ENCODE measurements around the gene LATS2. TPM values are rescaled to one million over a fixed set of nuclear protein-coding genes. Genes with fewer than 3 reads are reported as not detected.

The LATS2 gene
- total RNA-seq, 1 donor = 24.2 TPM

DNA sequence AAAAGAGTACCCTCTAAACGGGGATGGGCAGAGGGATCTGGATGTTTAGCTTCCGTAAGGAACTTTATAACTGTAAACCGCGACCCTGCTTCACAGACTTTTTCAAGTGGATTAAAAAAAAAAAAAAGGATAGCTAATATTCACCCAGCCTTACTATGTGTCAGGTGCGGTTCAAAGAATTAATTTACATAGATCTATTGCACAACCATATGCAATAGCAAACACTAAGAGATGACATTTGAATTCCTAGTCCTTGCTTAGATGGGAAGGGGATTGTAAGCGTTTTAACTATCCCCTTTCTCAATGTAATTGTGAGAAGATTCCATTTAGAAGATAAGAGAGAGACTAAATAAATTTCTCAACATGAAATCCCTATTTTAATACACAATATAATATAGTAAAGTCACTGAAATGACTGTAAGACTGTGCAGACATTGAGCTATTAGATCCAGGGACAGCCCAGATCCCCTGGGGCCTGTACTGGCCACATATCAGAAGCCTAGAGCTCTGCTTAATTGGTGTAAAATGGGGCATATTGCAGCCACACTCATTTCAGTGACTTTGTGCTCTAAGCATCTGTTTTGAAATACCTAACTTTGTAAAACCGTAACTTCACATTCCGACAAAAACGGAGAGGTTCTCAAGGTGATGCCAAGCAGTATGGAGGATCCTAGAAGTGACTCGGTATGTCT is 13.6 kb downstream of the LATS2 start:
- Histone ChIP-seq H3K9me3 (ENCODE audit: low read depth, low read length) (no peaks in the 10 kb centered on the region), H3K4me2 (ENCODE audit: insufficient read depth, low read length) (no peak overlapping the region), H3K4me1 (ENCODE audit: insufficient read depth, low read length) (peaks cover 46% of the 10 kb centered on the region), H2AFZ (ENCODE audit: low read length) (no peak overlapping the region), H3K27ac (ENCODE audit: low read depth, low read length) (no peak overlapping the region), H3K27me3 (ENCODE audit: insufficient read depth, low read length) (no peaks in the 10 kb centered on the region), H4K20me1 (ENCODE audit: insufficient read depth, low read length) (peaks cover 91% of the 10 kb centered on the region), H3K36me3 (ENCODE audit: insufficient read depth, low read length) (peaks cover 41% of the 10 kb centered on the region), H3K79me2 (ENCODE audit: insufficient read depth, low read length) (peaks cover 97% of the 10 kb centered on the region), H3K4me3 (ENCODE audit: insufficient read depth, low read length) (no peak overlapping the region)
- DNase-seq (ENCODE audit: insufficient read length, low spot score, missing footprints) = no peak
- TF ChIP-seq, protein P1, sequence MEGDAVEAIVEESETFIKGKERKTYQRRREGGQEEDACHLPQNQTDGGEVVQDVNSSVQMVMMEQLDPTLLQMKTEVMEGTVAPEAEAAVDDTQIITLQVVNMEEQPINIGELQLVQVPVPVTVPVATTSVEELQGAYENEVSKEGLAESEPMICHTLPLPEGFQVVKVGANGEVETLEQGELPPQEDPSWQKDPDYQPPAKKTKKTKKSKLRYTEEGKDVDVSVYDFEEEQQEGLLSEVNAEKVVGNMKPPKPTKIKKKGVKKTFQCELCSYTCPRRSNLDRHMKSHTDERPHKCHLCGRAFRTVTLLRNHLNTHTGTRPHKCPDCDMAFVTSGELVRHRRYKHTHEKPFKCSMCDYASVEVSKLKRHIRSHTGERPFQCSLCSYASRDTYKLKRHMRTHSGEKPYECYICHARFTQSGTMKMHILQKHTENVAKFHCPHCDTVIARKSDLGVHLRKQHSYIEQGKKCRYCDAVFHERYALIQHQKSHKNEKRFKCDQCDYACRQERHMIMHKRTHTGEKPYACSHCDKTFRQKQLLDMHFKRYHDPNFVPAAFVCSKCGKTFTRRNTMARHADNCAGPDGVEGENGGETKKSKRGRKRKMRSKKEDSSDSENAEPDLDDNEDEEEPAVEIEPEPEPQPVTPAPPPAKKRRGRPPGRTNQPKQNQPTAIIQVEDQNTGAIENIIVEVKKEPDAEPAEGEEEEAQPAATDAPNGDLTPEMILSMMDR (IDR thresholded peaks at IDR 0.05; ENCODE audit: extremely low read depth, low read depth, low read length) = no peak

DNA sequence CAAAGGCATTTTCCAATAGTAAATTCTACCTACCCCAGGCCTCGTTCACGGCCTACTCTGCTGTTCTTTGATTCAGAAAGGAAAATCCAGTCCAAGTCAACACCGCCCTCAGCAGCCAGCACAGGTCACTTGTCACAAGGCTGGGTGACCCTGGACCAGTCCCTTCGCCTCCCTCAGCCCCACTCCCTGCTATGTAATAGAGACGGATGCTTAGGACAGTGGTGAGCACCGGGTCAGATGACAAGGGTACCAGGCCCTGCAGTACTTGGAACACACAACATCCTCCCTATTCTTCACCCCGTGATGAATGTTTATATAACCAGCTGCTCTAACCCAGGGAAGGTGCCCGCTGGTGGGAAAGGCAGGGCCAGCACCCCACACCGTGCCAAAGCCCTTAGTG is 14.3 kb downstream of the LATS2 start:
- Histone ChIP-seq H3K4me1 (ENCODE audit: insufficient read depth, low read length) (peaks cover 46% of the 10 kb centered on the region), H3K79me2 (ENCODE audit: insufficient read depth, low read length) (peaks cover 97% of the 10 kb centered on the region), H4K20me1 (ENCODE audit: insufficient read depth, low read length) (peaks cover 91% of the 10 kb centered on the region), H3K9me3 (ENCODE audit: low read depth, low read length) (no peaks in the 10 kb centered on the region), H3K36me3 (ENCODE audit: insufficient read depth, low read length) (peaks cover 40% of the 10 kb centered on the region), H3K4me2 (ENCODE audit: insufficient read depth, low read length) (no peak overlapping the region), H2AFZ (ENCODE audit: low read length) (no peak overlapping the region), H3K4me3 (ENCODE audit: insufficient read depth, low read length) (no peak overlapping the region), H3K27me3 (ENCODE audit: insufficient read depth, low read length) (no peaks in the 10 kb centered on the region), H3K27ac (ENCODE audit: low read depth, low read length) (no peak overlapping the region)
- DNase-seq (ENCODE audit: insufficient read length, low spot score, missing footprints) = no peak
- TF ChIP-seq, protein P1 (IDR thresholded peaks at IDR 0.05; ENCODE audit: extremely low read depth, low read depth, low read length) = no peak

DNA sequence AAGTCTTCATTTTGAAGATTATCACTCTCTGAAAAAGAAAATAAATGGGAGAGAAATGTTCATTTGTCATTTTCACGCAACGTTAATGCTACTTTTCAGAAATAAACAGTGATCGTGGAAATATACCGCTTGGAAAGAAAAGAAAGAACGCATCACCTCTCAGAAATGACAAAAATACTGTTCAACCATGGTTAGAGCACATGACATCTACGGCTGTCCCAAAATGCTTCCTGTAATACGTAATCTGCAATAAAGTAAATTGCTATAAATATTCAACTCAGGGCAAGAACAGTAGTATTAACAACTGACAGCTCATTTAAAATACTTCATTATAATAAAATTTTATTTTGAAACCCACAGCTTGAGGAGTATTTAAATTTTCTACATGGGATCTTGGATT is 15.2 kb downstream of the LATS2 start:
- TF ChIP-seq, protein P1 (IDR thresholded peaks at IDR 0.05; ENCODE audit: extremely low read depth, low read depth, low read length) = no peak
- Histone ChIP-seq H3K4me1 (ENCODE audit: insufficient read depth, low read length) (peaks cover 39% of the 10 kb centered on the region), H3K4me2 (ENCODE audit: insufficient read depth, low read length) (no peak overlapping the region), H3K9me3 (ENCODE audit: low read depth, low read length) (no peaks in the 10 kb centered on the region), H3K27me3 (ENCODE audit: insufficient read depth, low read length) (no peaks in the 10 kb centered on the region), H2AFZ (ENCODE audit: low read length) (no peak overlapping the region), H3K4me3 (ENCODE audit: insufficient read depth, low read length) (no peak overlapping the region), H3K79me2 (ENCODE audit: insufficient read depth, low read length) (peaks cover 97% of the 10 kb centered on the region), H3K36me3 (ENCODE audit: insufficient read depth, low read length) (peaks cover 46% of the 10 kb centered on the region), H3K27ac (ENCODE audit: low read depth, low read length) (no peak overlapping the region), H4K20me1 (ENCODE audit: insufficient read depth, low read length) (peaks cover 91% of the 10 kb centered on the region)
- no peak for DNase-seq (ENCODE audit: insufficient read length, low spot score, missing footprints)

DNA sequence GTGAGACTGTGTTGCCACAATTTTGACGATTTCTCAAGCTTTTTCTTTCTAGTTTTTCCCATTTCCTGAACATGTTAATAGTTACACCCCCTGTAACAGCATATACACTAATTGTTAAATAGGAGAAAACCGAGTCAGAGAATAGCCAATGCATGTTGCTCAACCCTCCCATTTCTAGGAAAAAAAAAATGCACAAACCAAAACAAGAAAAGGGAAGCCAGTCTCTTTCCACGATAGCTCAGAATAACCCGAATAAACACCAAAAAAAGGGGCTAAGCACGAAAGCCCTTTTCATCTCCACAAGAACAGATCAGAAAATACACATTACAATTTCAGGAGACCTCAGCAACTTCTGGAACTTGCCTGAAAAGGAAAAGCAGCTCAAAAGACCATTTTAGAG is 16.3 kb downstream of the LATS2 start:
- H2AFZ ChIP-seq (ENCODE audit: low read length) = no peak overlapping the region
- peaks cover 48% of the 10 kb centered on the region for H3K36me3 ChIP-seq (ENCODE audit: insufficient read depth, low read length)
- peaks cover 97% of the 10 kb centered on the region for H3K79me2 ChIP-seq (ENCODE audit: insufficient read depth, low read length)
- no peaks in the 10 kb centered on the region for H3K27me3 ChIP-seq (ENCODE audit: insufficient read depth, low read length)
- peaks cover 28% of the 10 kb centered on the region for H3K4me1 ChIP-seq (ENCODE audit: insufficient read depth, low read length)
- H4K20me1 ChIP-seq (ENCODE audit: insufficient read depth, low read length) = peaks cover 88% of the 10 kb centered on the region
- no peak overlapping the region for H3K27ac ChIP-seq (ENCODE audit: low read depth, low read length)
- H3K4me3 ChIP-seq (ENCODE audit: insufficient read depth, low read length) = no peak overlapping the region
- no peak for DNase-seq (ENCODE audit: insufficient read length, low spot score, missing footprints)
- H3K4me2 ChIP-seq (ENCODE audit: insufficient read depth, low read length) = no peak overlapping the region
- no peaks in the 10 kb centered on the region for H3K9me3 ChIP-seq (ENCODE audit: low read depth, low read length)
- TF ChIP-seq, protein P1 (IDR thresholded peaks at IDR 0.05; ENCODE audit: extremely low read depth, low read depth, low read length) = no peak
